ENCODE data around the gene CCDC112. TPM values are rescaled to one million over a fixed set of nuclear protein-coding genes. Genes with fewer than 3 reads are reported as not detected.

Gene CCDC112
- total and polyA plus RNA-seq, 9 of the 15 experiments (the other 6 are each of a cell fraction or from before 2014, with no cell fraction given), result 3.3 to 15.3 (median 7.4) TPM

DNA sequence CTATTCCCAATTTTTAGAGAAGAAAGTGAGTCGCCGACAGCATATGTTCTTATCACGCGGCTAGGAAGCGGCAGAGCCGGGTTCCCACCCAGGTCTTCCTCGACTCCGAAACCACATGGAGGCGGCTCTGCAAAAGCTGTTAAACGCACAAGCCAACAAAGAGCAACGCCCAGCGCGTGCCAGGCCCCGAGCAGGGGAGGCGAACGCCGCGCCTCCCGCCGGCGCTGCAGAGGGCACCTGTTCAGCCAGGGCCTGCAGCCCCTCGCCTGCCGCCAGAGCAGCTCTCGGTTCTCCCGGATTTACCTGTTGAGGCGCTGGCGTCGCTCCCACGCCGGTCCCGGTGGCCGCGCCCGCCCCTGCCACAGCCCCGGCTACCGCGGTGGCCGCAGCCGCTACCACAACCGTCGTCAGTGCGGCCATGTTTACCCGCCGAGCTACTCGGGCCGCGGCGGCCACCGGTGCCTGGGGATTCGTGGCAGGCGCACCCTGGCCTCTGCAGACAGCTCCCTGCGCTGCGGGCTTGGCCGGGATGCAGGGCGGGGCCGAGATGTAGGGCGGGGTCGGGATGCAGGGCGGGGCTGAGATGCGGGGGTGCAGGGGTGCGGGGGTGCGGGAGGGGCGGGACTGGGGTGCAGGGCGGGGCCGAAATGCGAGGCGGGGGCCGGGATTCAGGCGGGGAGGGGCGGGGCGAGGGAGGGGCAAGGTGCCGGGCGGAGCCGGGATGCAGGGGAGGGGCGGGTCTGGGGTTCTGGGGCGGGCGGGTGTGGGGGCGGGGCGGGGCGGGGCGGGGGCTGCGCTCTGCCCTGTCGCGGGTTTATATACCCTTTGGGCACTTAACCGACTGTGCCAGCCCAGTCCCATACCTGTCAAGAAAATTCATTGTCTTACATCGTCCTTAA is at the start of gene CCDC112 (continued):
- TF ChIP-seq PREB (CRISPR knock-in tag; IDR thresholded peaks at IDR 0.05), result no peak
- TF ChIP-seq NR2C1 (IDR thresholded peaks at IDR 0.05), result no peak
- no peak for TF ChIP-seq NR2C1 (tag; IDR thresholded peaks at IDR 0.05)
- no peak for TF ChIP-seq HNRNPH1 (optimal IDR thresholded peaks at IDR 0.05; ENCODE audit: low read depth, low read length)
- TF ChIP-seq ZNF140 (CRISPR knock-in tag; IDR thresholded peaks at IDR 0.05), result no peak
- TF ChIP-seq ZBTB8A (IDR thresholded peaks at IDR 0.05; ENCODE audit: partially characterized antibody), result no peak
- TF ChIP-seq PPARD (CRISPR knock-in tag; IDR thresholded peaks at IDR 0.05), result no peak
- TF ChIP-seq ZNF318 (IDR thresholded peaks at IDR 0.05; ENCODE audit: borderline replicate concordance in 1 of 2, low read depth in 1 of 2), result no peak
- TF ChIP-seq BMI1 (IDR thresholded peaks at IDR 0.05; ENCODE audit: low read length), result no peak
- TF ChIP-seq FOXK2 (conservative IDR thresholded peaks at IDR 0.05 in 1 of 2, IDR thresholded peaks at IDR 0.05 in 1 of 2; ENCODE audit: low read depth in 2 of 2), result no peak
- TF ChIP-seq ZFPM2 (CRISPR knock-in tag; IDR thresholded peaks at IDR 0.05), result no peak
- TF ChIP-seq ZSCAN32 (CRISPR knock-in tag; IDR thresholded peaks at IDR 0.05), result no peak
- no peak for TF ChIP-seq RBM34 (IDR thresholded peaks at IDR 0.05; ENCODE audit: borderline replicate concordance, insufficient read depth, low read length)
- TF ChIP-seq EGR1 (conservative IDR thresholded peaks at IDR 0.05), result 0 out of 2 replicates have a peak, but pooled peaks have one; percentile 23
- no peak for TF ChIP-seq HDAC8 (tag; IDR thresholded peaks at IDR 0.05)
- no peak for TF ChIP-seq TAF9B (IDR thresholded peaks at IDR 0.05; ENCODE audit: partially characterized antibody)
- TF ChIP-seq, protein P1, sequence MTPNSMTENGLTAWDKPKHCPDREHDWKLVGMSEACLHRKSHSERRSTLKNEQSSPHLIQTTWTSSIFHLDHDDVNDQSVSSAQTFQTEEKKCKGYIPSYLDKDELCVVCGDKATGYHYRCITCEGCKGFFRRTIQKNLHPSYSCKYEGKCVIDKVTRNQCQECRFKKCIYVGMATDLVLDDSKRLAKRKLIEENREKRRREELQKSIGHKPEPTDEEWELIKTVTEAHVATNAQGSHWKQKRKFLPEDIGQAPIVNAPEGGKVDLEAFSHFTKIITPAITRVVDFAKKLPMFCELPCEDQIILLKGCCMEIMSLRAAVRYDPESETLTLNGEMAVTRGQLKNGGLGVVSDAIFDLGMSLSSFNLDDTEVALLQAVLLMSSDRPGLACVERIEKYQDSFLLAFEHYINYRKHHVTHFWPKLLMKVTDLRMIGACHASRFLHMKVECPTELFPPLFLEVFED (CRISPR knock-in tag; conservative IDR thresholded peaks at IDR 0.05), result no peak
- TF ChIP-seq SUPT5H (IDR thresholded peaks at IDR 0.05), result peak; percentile 68

Data from K562 (cell line).